Spleen (tissue), 11 donors: ENCODE data around the gene MBNL1. TPM values are rescaled to one million over a fixed set of nuclear protein-coding genes. Genes with fewer than 3 reads are reported as not detected.

ENCODE experiments used
- DNase-seq: peaks from one replicate; pipeline ENCODE4 v3.0.0-alpha.2; 2020
- H3K27ac ChIP-seq, 8 donors: fragments of 200-600 bp; sonication (generic) in 7 of 8; 1 replicate in 4 of 8; 2 replicates in 4 of 8; pipeline versions ENCODE4 v1.5.0 to v1.8.0; 2016 to 2021; ENCODE audit warnings: inconsistent platforms in 4 of 8, mild to moderate bottlenecking in 4 of 8, moderate library complexity in 1 of 8
- H3K27me3 ChIP-seq, 7 donors: fragments of 200-600 bp; sonication (generic) in 6 of 7; replicated peaks in 1 of 7; 1 replicate in 4 of 7; 2 replicates in 3 of 7; pipeline versions ENCODE4 v1.5.0 to v1.8.0; 2016 to 2021; ENCODE audit warnings: inconsistent platforms in 3 of 7, mild to moderate bottlenecking in 1 of 7
- H3K36me3 ChIP-seq, 6 donors: fragments of 200-600 bp; sonication (generic) in 5 of 6; 1 replicate in 4 of 6; 2 replicates in 2 of 6; pipeline versions ENCODE4 v1.5.0 to v1.8.0; 2016 to 2021; ENCODE audit warnings: inconsistent platforms in 2 of 6
- H3K4me1 ChIP-seq, 6 donors: fragments of 200-600 bp; sonication (generic) in 5 of 6; 1 replicate in 3 of 6; 2 replicates in 3 of 6; pipeline versions ENCODE4 v1.5.0 to v1.8.0; 2016 to 2021; ENCODE audit warnings: inconsistent platforms in 3 of 6
- H3K4me3 ChIP-seq, 8 donors: fragments of 200-600 bp; sonication (generic) in 7 of 8; 1 replicate in 4 of 8; 2 replicates in 4 of 8; pipeline versions ENCODE4 v1.5.0 to v1.8.0; 2016 to 2021; ENCODE audit warnings: inconsistent platforms in 4 of 8, mild to moderate bottlenecking in 4 of 8, moderate library complexity in 2 of 8
- H3K9me3 ChIP-seq, 8 donors: fragments of 200-600 bp; sonication (generic) in 7 of 8; 1 replicate in 4 of 8; 2 replicates in 4 of 8; pipeline versions ENCODE4 v1.5.0 to v1.8.0; 2016 to 2021; ENCODE audit warnings: inconsistent platforms in 4 of 8
- CTCF ChIP-seq, 11 experiments: fragments of 200-600 bp in 7 of 11; fragments of 450-650 bp in 4 of 11; sonication (generic) in 4 of 11; IDR thresholded peaks in 8 of 11; conservative IDR thresholded peaks in 3 of 11; 1 replicate in 7 of 11; 2 replicates in 4 of 11; pipeline versions ENCODE4 v1.4.0 to v1.8.0; 2016 to 2021; ENCODE audit warnings: antibody characterized with exemption in 11 of 11, inconsistent platforms in 4 of 11, mild to moderate bottlenecking in 1 of 11
- POLR2A ChIP-seq, 3 donors: fragments of 450-650 bp; IDR thresholded peaks; one replicate each; pipeline ENCODE4 v1.5.1; 2017; ENCODE audit warnings: antibody characterized with exemption in 3 of 3, mild to moderate bottlenecking in 1 of 3
- POLR2AphosphoS5 ChIP-seq, 3 donors: sonication (generic); formaldehyde crosslinking; IDR thresholded peaks; one replicate each; pipeline ENCODE4 v1.5.1; 2017; ENCODE audit warnings: antibody characterized with exemption in 3 of 3
- WGBS, 5 donors: extraction: QIAGEN DNeasy Blood & Tissue Kit in 3 of 5; methylation state at CpG; one replicate each; pipeline versions ENCODE4 v1.1.5 to v1.1.7; 2013 to 2018; 5-methylcytosine and 5-hydroxymethylcytosine counted together
- intact Hi-C: fragments of 100-400 bp; cut with DNase I; formaldehyde crosslinking; loops from one replicate; pipeline ENCODE4 v1.15.0; 2023; ENCODE audit warnings: low total_unique reads
- polyA plus RNA-seq, 3 donors: library from polyadenylated mRNA; stranded (reverse); fragments of 200-250 nt; gene quantifications; one replicate each; pipeline ENCODE4 v1.2.1, GENCODE V29; 2013
- total RNA-seq, 7 donors: library from RNA; depleted of rRNA in 3 of 7; stranded (reverse); fragments of >200 nt in 3 of 7; fragmentation: NEBNext Ultra II Directional in 4 of 7; extraction: Animal tissue kit (Norgen Biotek cat#: 25700) in 4 of 7; gene quantifications; one replicate each; pipeline versions ENCODE4 v1.1.0 to v1.2.1, GENCODE V29; 2016 to 2021
- donor health status: healthy with polysubstance abuse.
- donor health status: DM: no; HTN: no; CAD: no; lungs with moderate emphysema.
- donor health status: DM: no; HTN: no; CAD: no.
- donor health status: Bipolar disorder and iron deficiency.
- donor health status: healthy.
- donor health status: DM: no; HTN: no; CAD: no.
- donor health status: DM: yes; HTN: yes; CAD: no.

Gene MBNL1
- total and polyA plus RNA-seq, 10 donors: 64.7 to 491 (median 296) TPM

- H3K4me3 ChIP-seq: no peak overlapping the region
These were observed 50.5 kb downstream of the MBNL1 start for GRCh38 chr3:152319256-152319655.

DNA sequence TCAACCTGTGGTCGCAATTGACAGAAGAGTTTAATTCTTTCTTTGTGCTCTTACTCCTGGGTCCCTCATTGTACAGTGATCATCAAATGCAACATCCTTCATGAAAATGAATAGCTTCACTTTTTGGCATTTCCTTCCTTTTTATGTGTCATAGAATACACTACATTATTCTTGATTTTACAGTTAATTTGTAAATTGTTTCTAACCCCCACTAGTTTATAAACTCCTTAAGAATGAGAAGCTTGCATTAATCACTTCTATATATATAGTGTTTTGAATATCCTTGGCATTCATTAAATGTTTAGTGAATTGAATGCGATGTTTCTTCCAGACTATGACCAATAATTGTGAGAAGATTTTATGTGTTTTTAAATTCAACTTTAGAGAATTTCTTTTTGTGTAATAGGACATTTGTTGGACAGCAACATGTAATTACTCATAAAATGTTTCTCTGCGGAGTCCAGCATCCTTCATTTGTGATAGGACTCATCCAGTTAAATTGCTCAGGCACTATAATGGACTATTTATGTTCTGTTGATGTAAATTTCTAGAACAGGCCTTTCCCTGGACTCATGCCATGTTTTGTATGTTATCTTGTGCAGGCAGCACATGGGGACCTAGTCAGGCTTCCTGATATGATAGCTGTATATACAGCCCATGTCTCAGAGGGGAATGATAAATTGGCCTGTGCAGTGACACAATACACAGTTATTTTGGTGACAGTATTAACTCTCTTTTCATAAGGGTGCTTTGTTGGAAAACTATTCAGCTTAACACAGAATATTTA, 51.3 kb downstream of the MBNL1 start:
- H3K4me3 ChIP-seq: no peak overlapping the region
- H3K9me3 ChIP-seq: no peaks in the 10 kb centered on the region
- peaks cover 0 to 5% (median 0%) of the 10 kb centered on the region in 6 donors for H3K36me3 ChIP-seq
- peaks cover 35 to 100% (median 94%) of the 10 kb centered on the region in 6 donors for H3K4me1 ChIP-seq
- H3K27me3 ChIP-seq: no peaks in the 10 kb centered on the region
- 86 to 91% (median 88%) methylated on average over 3 of the region's 3 CpGs for WGBS, 5 donors
- intact Hi-C loops: no loop called here
- TF ChIP-seq CTCF (IDR thresholded peaks at IDR 0.05 in 8 of 11, conservative IDR thresholded peaks at IDR 0.05 in 3 of 11): no peak
- TF ChIP-seq POLR2AphosphoS5 (IDR thresholded peaks at IDR 0.05): no peak
- TF ChIP-seq POLR2A (IDR thresholded peaks at IDR 0.05): no peak
- DNase-seq: no peak
- H3K27ac ChIP-seq: peak overlapping the region in 4 of 8 donors; percentile 11 to 72 (median 42)

More at GRCh38 chr3:152319256-152319655, 50.5 kb downstream of the MBNL1 start:
- no peak overlapping the region for H3K27ac ChIP-seq
- intact Hi-C loops: no loop called here
- DNase-seq: no peak
- WGBS, 5 donors: 74 to 80% (median 77%) methylated on average over 2 of the region's 2 CpGs
- H3K4me1 ChIP-seq: peaks cover 40 to 100% (median 96%) of the 10 kb centered on the region in 6 donors
- H3K9me3 ChIP-seq: no peaks in the 10 kb centered on the region
- no peaks in the 10 kb centered on the region for H3K27me3 ChIP-seq
- TF ChIP-seq POLR2A (IDR thresholded peaks at IDR 0.05) (no peak), POLR2AphosphoS5 (IDR thresholded peaks at IDR 0.05) (no peak)
- H3K36me3 ChIP-seq: peaks cover 0 to 7% (median 0%) of the 10 kb centered on the region in 6 donors

- Histone ChIP-seq H3K4me1 (peaks cover 32 to 100% (median 88%) of the 10 kb centered on the region in 6 donors), H3K36me3 (peaks cover 0 to 10% (median 0%) of the 10 kb centered on the region in 6 donors), H3K27ac (peak overlapping the region in 5 of 8 donors; percentile 11 to 72 (median 63)), H3K27me3 (no peaks in the 10 kb centered on the region), H3K4me3 (no peak overlapping the region), H3K9me3 (no peaks in the 10 kb centered on the region)
- TF ChIP-seq POLR2A (IDR thresholded peaks at IDR 0.05): no peak
- TF ChIP-seq CTCF (IDR thresholded peaks at IDR 0.05 in 8 of 11, conservative IDR thresholded peaks at IDR 0.05 in 3 of 11): no peak
- TF ChIP-seq POLR2AphosphoS5 (IDR thresholded peaks at IDR 0.05): no peak
- DNase-seq: no peak
- WGBS, 5 donors: 57 to 82% (median 68%) methylated on average over 2 of the region's 2 CpGs
- intact Hi-C loops: no loop called here
These were observed 52.6 kb downstream of the MBNL1 start for GRCh38 chr3:152321200-152321954.

- H3K27ac ChIP-seq: peak overlapping the region in 4 of 8 donors; percentile 59 to 72 (median 67)
- 76 to 91% (median 86%) methylated on average over 2 of the region's 2 CpGs for WGBS, 5 donors
- intact Hi-C loops: no loop called here
- H3K9me3 ChIP-seq: no peaks in the 10 kb centered on the region
- no peak overlapping the region for H3K4me3 ChIP-seq
- no peak for TF ChIP-seq POLR2A (IDR thresholded peaks at IDR 0.05)
- no peak for TF ChIP-seq CTCF (IDR thresholded peaks at IDR 0.05 in 8 of 11, conservative IDR thresholded peaks at IDR 0.05 in 3 of 11)
- TF ChIP-seq POLR2AphosphoS5 (IDR thresholded peaks at IDR 0.05): no peak
- no peak for DNase-seq
- no peaks in the 10 kb centered on the region for H3K27me3 ChIP-seq
- H3K36me3 ChIP-seq: peaks cover 0 to 10% (median 0%) of the 10 kb centered on the region in 6 donors
- H3K4me1 ChIP-seq: peaks cover 32 to 100% (median 86%) of the 10 kb centered on the region in 6 donors
These were observed 53.2 kb downstream of the MBNL1 start for GRCh38 chr3:152321955-152322377.
